Measurements from ENCODE around the gene ERLIN1.

The ERLIN1 gene

GRCh38 chr10:100183481-100183880, 2.3 kb downstream of the ERLIN1 start:
- TF ChIP-seq CEBPB (IDR thresholded peaks at IDR 0.05) = no peak
- TF ChIP-seq ZBTB7A (IDR thresholded peaks at IDR 0.05; ENCODE audit: low read depth) = no peak
- no peak for TF ChIP-seq TCF12 (IDR thresholded peaks at IDR 0.05; ENCODE audit: low read depth)
- TF ChIP-seq TEAD4 (IDR thresholded peaks at IDR 0.05) = no peak
- no peak for TF ChIP-seq EP300 (IDR thresholded peaks at IDR 0.05; ENCODE audit: borderline replicate concordance)
- no peak for TF ChIP-seq MAX (IDR thresholded peaks at IDR 0.05)
- no peak for TF ChIP-seq NFIC (IDR thresholded peaks at IDR 0.05)
- TF ChIP-seq YY1 (IDR thresholded peaks at IDR 0.05; ENCODE audit: low read depth) = no peak
- TF ChIP-seq CREB1 (IDR thresholded peaks at IDR 0.05; ENCODE audit: low read depth) = no peak
- TF ChIP-seq FOXM1 (IDR thresholded peaks at IDR 0.05; ENCODE audit: borderline replicate concordance, low read depth) = no peak
- no peak for TF ChIP-seq EGR1 (IDR thresholded peaks at IDR 0.05)
- TF ChIP-seq TAF1 (IDR thresholded peaks at IDR 0.05; ENCODE audit: low read depth) = no peak
- no peak for TF ChIP-seq RAD21 (IDR thresholded peaks at IDR 0.05; ENCODE audit: low read depth)

GRCh38 chr10:100182908-100183307, 2.9 kb downstream of the ERLIN1 start:
- no peak for TF ChIP-seq EGR1 (IDR thresholded peaks at IDR 0.05)

DNA sequence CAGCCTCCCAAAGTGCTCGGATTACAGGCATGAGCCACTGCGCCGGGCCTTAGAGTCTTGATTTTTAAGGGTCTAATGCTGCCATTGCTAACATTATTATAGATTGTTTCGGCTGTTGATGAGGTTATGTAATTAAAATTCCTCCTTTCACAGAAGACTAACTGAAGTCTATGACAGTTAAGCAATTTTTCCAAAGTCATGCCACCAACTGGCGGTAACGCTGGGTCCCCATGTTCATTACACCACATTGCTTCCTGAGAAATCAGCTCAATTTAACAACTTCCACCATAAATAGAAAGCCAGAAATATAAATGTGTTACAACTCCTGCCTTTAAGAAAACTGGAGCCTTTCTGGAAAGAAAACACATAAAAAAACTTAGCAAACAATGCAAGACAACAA, 3.5 kb downstream of the ERLIN1 start:
- TF ChIP-seq RAD21 (IDR thresholded peaks at IDR 0.05; ENCODE audit: low read depth) (no peak), CEBPB (IDR thresholded peaks at IDR 0.05) (no peak), ZBTB7A (IDR thresholded peaks at IDR 0.05; ENCODE audit: low read depth) (no peak), YY1 (IDR thresholded peaks at IDR 0.05; ENCODE audit: low read depth) (no peak), REST (IDR thresholded peaks at IDR 0.05; ENCODE audit: low read depth) (no peak), MAX (IDR thresholded peaks at IDR 0.05) (no peak), TCF12 (IDR thresholded peaks at IDR 0.05; ENCODE audit: low read depth) (no peak), CREB1 (IDR thresholded peaks at IDR 0.05; ENCODE audit: low read depth) (no peak), TAF1 (IDR thresholded peaks at IDR 0.05; ENCODE audit: low read depth) (no peak), FOXM1 (IDR thresholded peaks at IDR 0.05; ENCODE audit: borderline replicate concordance, low read depth) (no peak), NFIC (IDR thresholded peaks at IDR 0.05) (no peak), EP300 (IDR thresholded peaks at IDR 0.05; ENCODE audit: borderline replicate concordance) (no peak), TEAD4 (IDR thresholded peaks at IDR 0.05) (no peak), EGR1 (IDR thresholded peaks at IDR 0.05) (no peak)
- TF ChIP-seq, protein P1, sequence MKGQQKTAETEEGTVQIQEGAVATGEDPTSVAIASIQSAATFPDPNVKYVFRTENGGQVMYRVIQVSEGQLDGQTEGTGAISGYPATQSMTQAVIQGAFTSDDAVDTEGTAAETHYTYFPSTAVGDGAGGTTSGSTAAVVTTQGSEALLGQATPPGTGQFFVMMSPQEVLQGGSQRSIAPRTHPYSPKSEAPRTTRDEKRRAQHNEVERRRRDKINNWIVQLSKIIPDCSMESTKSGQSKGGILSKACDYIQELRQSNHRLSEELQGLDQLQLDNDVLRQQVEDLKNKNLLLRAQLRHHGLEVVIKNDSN (IDR thresholded peaks at IDR 0.05) = no peak

DNA sequence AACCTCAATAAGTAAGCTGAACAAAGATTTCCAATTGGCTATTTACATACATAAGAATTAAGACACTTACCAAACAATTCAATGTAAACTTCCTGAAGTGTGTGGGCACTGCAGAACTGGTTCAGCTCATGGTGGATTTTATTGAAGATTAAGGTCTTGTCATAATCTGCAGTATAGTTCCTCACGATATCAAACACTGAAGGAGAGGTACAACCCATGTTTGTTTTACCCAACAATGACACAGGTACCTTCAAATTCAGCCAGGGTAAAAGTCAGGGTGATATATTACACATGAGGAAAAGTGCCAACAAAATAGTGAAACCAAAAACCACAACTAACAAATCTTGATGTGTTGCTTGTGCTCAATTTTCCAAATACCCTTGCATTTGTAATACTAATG, 10.0 kb downstream of the ERLIN1 start:
- TF ChIP-seq NFIC (IDR thresholded peaks at IDR 0.05) (no peak), CEBPB (IDR thresholded peaks at IDR 0.05) (no peak), CREB1 (IDR thresholded peaks at IDR 0.05; ENCODE audit: low read depth) (no peak), REST (IDR thresholded peaks at IDR 0.05; ENCODE audit: low read depth) (no peak), EGR1 (IDR thresholded peaks at IDR 0.05) (no peak), RAD21 (IDR thresholded peaks at IDR 0.05; ENCODE audit: low read depth) (no peak), FOXM1 (IDR thresholded peaks at IDR 0.05; ENCODE audit: borderline replicate concordance, low read depth) (no peak), TAF1 (IDR thresholded peaks at IDR 0.05; ENCODE audit: low read depth) (no peak), TEAD4 (IDR thresholded peaks at IDR 0.05) (no peak), TCF12 (IDR thresholded peaks at IDR 0.05; ENCODE audit: low read depth) (no peak), EP300 (IDR thresholded peaks at IDR 0.05; ENCODE audit: borderline replicate concordance) (no peak), YY1 (IDR thresholded peaks at IDR 0.05; ENCODE audit: low read depth) (no peak), MAX (IDR thresholded peaks at IDR 0.05) (no peak), ZBTB7A (IDR thresholded peaks at IDR 0.05; ENCODE audit: low read depth) (no peak)
- TF ChIP-seq, protein P1 (IDR thresholded peaks at IDR 0.05) = no peak

- TF ChIP-seq CEBPB (IDR thresholded peaks at IDR 0.05) = no peak
- TF ChIP-seq CREB1 (IDR thresholded peaks at IDR 0.05; ENCODE audit: low read depth) = no peak
- no peak for TF ChIP-seq EGR1 (IDR thresholded peaks at IDR 0.05)
- TF ChIP-seq ZBTB7A (IDR thresholded peaks at IDR 0.05; ENCODE audit: low read depth) = no peak
- TF ChIP-seq TEAD4 (IDR thresholded peaks at IDR 0.05) = no peak
- TF ChIP-seq TCF12 (IDR thresholded peaks at IDR 0.05; ENCODE audit: low read depth) = no peak
- TF ChIP-seq TAF1 (IDR thresholded peaks at IDR 0.05; ENCODE audit: low read depth) = no peak
- TF ChIP-seq RAD21 (IDR thresholded peaks at IDR 0.05; ENCODE audit: low read depth) = no peak
- no peak for TF ChIP-seq NFIC (IDR thresholded peaks at IDR 0.05)
- TF ChIP-seq, protein P1 (IDR thresholded peaks at IDR 0.05) = no peak
- no peak for TF ChIP-seq EP300 (IDR thresholded peaks at IDR 0.05; ENCODE audit: borderline replicate concordance)
- TF ChIP-seq REST (IDR thresholded peaks at IDR 0.05; ENCODE audit: low read depth) = no peak
- no peak for TF ChIP-seq FOXM1 (IDR thresholded peaks at IDR 0.05; ENCODE audit: borderline replicate concordance, low read depth)
Measured at GRCh38 chr10:100174699-100175677, 10.8 kb downstream of the ERLIN1 start.
